GM19351 (cell line): ENCODE measurements around the gene TRPM5.
A peak's percentile ranks its signal among the peaks of the same experiment; 100 is the strongest.

Experiments used
- ATAC-seq: cut with Tn5 transposase; IDR thresholded peaks from one replicate; pipeline ENCODE4 v1.9.1; 2021; ENCODE audit warnings: mild to moderate bottlenecking, moderate library complexity; ENCODE audit not compliant: unreplicated experiment

TRPM5 gene

DNA sequence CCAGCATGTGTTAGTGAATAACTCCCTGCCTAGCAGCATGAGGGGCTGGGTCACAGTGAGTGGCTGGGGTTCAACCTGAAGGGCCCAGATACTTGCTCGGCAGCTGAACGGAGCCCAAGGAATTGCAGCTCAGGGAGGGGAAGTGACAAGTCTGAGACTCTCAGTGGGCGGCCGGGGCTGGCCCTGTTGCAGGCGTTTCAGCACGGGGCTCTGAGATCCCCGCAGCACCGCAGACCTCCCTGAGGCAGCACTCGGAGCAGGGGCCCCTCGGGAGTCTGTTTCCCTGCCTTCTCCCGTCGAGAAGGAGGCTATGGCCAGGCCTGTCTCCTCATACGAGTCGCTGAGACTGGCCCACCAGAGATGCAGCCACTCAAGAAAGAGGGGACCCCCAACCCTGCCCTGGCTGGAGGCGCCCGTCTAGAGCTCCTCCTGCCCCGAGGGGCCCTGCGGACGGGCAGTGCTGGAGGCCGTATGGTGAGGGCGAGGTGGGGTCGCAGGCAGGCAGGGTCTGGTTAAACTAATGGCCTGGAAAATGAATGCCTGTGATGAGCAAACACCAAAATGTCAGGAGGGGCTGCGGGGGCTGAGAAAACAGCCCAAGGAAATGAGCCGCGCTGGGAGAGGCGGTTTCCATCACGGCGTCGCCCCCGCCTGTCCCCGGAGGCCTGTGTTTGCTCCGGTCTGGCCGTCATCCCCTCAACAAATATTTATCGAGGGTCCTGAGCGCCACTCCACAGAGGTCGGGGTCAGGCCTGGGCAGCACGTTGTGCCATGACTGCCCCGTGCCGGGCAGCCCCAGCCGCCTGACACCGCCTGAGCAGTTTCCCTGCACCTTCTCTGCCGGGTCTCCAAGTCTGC lies 34.5 kb downstream of the TRPM5 start:
- no peak for ATAC-seq

DNA sequence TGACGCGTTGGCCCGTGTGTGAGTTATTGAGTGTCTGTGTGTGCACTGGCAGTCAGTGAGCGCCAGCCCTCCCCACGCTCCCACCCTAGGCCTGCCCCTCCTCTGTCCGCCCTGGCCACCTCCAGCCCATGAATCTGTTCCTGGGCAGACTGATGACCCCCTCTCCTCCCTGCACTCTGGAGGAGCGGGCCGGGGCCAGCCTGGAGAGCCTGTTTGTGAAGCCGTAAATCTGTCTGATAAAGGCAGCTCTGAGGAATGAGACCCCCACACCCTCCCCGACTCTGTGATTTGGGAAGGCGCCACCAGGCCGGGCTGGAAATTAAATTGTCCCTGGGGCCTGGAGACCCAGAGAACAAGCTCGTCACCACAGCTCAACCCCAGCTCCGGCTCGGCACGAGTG lies 35.2 kb downstream of the TRPM5 start:
- ATAC-seq: no peak

DNA sequence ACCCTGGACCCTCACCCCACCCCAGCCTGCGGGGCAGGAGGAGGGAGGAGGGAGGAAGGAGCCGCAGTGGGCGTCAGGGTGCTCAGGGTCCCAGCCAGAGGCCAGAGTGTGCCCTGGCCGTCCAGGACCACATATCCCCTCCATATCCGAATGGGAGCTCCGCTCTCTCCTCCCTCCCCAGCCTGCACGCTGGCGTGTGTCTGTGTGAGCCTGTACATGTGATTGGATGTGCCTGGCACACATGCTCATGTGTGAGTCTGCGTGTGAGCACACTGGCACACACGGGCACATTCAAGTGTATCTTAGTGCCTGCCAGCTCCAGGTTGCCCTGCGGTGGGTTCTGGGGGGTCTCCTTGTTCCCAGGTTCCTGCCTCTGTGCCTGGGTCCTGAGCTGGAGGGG lies 35.6 kb downstream of the TRPM5 start:
- ATAC-seq: no peak

DNA sequence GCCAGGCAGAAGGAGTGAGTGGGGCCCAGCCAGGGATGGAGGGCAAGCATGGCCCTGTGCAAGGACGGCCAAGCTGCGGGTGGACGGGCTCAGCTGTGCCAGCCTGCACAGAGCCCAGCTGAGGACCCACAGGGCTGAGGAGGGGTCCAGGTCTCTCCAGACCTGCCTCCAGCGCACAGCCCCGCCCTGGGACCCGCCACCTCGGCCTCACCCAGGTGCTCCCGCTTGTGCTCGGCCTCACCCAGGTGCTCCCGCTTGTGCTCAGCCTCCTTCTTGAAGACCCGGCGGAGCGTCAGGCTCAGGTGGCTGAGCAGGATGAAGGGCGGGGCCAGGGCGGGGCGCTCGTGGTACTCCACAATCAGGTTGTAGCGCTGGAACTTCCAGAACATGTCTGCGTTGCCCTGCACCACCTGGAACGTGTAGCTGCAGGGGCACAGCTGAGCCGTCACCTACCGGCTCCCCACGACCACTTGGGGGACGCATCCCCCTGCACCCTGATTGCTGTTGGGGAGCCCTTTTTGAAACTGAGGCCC lies 37.4 kb downstream of the TRPM5 start:
- no peak for ATAC-seq

DNA sequence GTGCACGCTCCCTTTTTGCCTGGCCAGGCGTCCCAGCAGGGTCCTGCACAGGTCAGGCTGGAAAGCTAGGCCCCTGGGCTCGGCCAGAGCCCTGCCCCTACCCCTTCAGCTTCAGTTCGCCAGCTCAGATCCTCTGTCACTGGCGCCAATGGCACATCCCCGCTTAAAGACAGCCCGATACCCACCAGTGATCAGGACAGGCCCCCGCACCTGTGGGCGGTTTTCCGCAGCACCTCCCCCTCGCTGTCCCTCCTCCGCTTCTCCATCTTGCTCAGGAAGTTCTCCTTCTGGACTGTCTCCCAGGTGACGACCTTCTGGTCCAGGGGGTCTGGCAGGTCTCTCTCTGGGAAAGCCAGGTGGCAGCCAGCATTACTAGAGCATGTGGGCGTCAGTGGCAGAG lies 37.9 kb downstream of the TRPM5 start:
- ATAC-seq: no peak

DNA sequence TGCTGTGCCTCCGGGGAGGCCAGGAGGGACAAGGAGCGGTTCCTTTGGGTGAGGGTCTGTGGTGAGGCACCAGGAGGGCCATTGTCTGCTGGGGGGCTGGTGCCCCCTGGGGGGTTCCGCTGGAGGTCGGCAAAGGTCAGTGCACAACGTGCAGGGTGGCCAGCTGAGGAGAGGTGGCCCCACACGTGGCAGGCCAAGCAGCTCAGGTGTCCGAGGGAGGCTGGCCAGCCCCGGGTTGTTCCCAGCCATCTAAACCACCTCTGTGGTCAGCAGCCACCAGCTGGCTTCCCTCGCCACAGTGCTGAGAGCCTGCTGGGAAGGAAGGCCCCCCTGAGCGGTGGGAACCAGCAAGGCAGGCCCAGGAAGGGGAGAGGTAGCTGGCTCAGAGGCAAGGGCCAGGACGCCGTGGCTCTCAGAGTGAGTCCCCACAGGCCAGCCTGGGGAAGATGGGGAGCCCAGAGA lies 39.5 kb downstream of the TRPM5 start:
- ATAC-seq: no peak

DNA sequence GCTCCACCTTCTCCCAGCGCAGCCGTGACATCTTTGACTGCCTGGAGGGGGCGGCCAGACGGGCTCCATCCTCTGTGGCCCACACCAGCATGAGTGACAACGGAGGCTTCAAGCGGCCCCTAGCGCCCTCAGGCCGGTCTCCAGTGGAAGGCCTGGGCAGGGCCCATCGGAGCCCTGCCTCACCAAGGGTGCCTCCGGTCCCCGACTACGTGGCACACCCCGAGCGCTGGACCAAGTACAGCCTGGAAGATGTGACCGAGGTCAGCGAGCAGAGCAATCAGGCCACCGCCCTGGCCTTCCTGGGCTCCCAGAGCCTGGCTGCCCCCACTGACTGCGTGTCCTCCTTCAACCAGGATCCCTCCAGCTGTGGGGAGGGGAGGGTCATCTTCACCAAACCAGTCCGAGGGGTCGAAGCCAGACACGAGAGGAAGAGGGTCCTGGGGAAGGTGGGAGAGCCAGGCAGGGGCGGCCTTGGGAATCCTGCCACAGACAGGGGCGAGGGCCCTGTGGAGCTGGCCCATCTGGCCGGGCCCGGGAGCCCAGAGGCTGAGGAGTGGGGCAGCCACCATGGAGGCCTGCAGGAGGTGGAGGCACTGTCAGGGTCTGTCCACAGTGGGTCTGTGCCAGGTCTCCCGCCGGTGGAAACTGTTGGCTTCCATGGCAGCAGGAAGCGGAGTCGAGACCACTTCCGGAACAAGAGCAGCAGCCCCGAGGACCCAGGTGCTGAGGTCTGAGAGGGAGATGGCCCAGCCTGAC lies 41.2 kb downstream of the TRPM5 start:
- ATAC-seq: no peak

DNA sequence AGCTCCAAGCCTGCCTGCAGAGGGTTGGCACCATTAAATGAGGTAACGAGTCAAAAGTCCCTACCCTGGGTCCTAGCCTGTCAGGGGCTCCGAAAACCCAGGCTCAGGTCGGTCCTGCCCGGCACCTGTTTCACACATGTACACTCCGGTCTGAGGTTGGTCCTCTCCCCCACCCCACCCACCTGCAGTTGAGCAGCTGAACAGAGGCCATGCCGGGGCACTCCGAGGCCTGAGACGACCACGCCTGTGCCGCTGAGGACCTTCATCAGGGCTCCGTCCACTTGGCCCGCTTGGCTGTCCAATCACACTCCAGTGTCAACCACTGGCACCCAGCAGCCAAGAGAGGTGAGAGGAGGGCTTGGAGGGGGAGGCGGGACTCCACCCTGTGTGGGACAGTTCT lies 42.2 kb downstream of the TRPM5 start:
- ATAC-seq: no peak

DNA sequence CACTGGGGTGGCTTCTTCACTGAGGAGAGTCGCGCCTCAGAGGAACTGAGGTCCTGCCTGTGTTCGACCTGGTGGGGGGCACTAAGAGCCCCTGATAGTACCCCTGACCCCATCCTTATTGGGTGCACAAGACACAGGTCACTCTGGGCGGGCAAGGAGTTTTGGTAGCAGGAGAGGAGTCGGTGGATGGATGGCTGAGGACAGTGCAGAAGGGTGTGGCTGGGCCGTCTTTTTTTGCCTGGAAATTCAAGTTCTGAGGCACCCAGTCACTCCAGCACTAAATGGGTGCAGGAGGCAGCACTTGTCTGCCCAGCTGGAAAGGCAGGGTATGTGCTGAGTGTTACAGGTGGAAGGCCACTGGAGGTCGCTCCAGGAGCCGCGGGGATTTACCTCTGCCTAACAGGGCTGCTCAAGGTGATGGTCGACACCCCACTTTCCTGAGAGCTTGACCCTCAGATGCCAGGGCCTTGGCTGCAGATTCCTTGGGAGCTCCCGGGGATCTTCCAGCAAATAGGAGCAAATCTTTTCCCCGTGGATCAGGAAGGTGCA lies 42.8 kb downstream of the TRPM5 start:
- no peak for ATAC-seq

DNA sequence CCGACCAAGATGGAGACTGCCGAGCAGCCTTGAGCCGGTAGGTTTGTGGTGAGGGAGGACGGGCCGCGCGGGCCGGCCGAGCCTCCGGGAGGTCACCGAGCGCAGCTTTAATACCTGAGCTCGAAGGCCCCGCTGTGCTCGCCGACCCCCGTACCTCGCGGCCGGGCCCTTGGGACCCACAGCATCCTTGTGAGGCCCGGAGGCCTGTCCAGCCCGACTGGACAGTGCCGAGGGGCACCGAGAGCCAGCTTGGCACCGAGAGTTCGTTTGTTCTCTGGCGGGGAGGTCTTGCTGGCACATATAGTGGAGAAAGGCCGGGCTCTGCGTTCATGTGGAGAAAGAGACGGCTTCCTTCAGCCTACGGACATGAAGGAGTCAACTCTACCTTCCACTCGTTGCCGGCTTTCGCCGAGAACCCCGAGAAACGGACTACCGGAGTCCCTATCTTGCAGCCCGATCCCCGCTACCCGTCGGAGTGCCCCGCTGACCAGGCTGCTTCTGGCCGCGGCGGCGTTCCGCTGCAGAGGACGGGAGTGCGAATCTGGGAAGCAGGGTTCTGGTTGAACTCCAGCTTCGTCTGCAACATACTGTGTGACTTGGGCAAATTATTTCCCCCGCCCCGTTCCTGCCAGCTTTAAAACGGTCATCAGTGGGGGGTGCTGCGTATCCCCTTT lies 43.4 kb downstream of the TRPM5 start:
- ATAC-seq: no peak

DNA sequence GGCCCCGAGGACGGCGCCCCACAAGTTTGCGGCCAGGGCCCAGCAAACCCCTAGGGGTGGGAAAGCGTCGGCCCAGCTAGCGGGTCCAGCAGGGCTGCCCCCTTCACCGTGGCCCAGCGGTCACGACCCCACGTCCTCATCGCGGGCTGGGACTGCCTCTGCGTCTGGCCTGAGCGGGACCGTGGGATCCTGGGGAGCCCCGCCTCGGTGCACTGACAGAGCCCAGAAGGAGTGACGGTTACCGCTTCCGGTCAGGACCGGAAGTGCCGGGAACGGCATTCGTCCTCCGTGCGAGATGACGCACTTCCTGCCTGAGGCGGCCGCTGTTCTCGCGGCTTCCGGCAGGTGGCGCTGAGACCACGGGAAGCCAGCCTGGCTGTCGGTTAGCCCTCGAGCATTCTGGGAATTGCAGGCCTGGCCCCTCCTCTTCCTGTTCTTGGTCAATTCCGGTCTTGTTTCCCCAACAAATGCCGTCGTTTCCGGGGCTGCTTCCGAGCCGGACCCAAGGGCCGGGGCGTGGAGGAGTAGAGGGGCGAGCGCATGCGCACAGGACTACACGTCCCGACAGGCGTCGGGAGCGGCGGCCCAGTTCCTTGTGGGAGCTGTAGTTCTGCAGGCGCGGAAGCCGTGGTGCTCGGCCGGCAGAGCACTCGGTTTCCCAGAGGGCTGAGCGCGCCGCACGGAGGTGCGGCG lies 44.1 kb downstream of the TRPM5 start, which contains the start of gene TSSC4:
TSSC4 (plus strand) TSS at position 682 of the 693 bp plus-strand sequence. CDS start 1,884 bp downstream, outside the sequence.
- peak; percentile 82 for ATAC-seq

DNA sequence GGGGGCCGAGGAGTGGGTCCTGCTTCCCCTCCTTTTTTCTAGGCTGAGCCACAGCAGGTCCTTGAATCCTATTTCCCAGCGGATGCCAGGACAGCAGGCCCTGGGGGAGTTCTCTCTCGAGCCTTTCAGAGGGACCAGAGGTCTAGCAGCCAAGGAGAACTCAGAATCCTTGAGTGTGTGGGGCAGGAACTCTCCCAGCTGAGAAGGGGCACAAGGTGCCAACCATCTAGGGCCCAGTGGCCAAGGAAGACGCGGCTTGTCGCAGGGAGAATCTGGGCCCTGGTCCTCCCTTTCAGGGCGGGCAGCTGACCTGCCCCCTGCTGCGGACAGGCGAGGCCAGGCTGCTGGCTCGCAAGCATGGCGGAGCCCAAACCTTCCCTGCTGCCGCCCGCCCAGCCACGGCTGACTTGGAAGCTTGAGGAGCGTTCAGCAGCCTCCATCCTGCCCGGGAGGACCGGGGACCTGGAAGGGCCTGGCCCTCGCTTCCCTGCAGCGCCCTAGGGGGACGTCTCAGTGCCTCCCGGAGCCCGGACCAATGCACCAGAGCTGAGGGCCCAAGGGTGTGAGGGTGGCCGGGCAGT lies 44.7 kb downstream of the TRPM5 start:
- peak; percentile 11 for ATAC-seq

DNA sequence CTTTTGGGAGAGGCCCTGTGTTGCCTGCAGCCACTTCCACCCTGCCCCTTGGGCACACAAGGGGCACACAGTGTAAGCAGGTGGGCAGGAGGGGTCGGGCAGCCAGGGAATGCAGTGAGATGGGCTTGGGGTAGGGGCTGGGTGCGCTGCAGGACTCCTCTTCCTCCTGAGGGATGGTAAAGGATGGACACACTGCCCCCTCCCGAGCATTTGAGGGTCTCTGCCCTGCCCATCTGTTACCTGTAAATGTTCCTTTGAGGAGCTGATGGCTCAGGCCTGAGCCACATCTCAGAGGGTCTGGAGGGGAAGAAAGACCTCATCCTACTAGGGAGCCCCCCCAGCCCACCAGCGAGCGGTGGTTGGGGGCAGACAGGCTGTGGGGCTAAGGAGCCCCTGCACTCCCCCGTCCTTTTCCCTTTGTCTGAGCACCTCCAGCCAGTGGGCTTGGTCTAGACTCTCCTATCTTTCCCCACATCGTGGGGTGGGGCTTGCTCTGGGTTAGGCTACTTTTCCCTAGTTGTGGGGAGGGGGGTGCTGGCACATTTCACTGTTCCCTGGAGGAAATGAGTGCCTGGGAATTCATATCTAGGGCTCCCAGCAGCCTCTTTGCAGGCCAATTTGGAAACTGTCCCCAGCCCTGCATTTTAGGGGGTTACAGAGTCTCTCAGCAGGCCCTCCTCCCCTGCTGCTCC lies 45.5 kb downstream of the TRPM5 start:
- no peak for ATAC-seq

DNA sequence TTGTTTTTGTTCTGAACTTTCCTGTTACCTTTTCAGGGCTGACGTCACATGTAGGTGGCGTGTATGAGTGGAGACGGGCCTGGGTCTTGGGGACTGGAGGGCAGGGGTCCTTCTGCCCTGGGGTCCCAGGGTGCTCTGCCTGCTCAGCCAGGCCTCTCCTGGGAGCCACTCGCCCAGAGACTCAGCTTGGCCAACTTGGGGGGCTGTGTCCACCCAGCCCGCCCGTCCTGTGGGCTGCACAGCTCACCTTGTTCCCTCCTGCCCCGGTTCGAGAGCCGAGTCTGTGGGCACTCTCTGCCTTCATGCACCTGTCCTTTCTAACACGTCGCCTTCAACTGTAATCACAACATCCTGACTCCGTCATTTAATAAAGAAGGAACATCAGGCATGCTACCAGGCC lies 47.3 kb downstream of the TRPM5 start:
- ATAC-seq: no peak

DNA sequence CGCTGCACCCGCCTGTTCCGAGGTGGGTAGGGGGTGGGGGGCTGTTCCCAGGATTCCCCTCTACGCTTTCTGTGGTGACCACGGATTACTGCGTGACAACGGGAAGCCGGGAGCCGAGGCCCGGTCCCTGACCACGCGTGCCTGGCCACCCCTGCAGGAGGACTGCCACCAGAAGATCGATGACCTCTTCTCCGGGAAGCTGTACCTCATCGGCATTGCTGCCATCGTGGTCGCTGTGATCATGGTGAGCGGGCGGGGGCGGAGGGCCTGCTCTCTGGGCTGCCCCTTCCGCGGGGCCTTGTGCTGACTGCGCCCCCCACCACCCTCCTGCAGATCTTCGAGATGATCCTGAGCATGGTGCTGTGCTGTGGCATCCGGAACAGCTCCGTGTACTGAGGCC lies 47.8 kb downstream of the TRPM5 start:
- ATAC-seq: no peak

DNA sequence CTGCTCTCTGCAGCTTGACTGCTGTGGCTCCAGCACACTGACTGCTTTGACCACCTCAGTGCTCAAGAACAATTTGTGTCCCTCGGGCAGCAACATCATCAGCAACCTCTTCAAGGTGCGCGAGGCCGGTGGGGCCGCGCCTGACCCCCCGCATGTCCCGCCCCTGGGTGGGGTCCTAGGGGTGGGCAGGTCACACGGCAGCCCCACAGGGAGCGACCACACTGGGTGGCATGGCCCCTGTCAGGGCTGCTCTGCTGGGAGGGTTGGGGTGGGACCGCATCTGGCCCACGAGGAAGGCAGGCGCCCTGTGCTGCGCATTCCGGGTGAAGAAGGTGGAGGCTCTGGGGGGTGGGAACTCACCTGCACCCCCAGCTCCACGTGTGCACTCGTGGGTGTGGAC lies 48.5 kb downstream of the TRPM5 start:
- ATAC-seq: no peak

DNA sequence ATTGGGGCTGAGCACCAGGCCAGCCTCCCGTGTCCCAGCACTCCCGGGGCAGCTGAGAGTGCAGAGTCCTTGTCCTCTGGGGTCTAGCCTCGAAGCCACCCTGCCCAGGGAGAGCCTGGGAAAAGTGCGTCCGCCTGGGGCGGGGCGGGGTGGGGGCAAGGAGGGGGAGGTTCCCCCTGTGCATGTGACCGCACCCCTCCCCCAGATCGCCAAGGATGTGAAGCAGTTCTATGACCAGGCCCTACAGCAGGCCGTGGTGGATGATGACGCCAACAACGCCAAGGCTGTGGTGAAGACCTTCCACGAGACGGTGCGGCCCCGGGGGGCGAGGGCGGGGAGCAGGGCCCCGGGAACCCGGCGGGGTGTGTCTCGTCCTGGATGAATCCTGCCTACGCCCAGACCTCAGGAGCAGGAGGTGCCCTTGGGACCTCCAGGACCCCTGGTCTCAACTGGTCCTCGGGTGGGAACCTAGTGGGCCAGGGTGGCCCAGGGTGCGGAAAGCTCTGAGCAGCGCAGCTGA lies 49.0 kb downstream of the TRPM5 start:
- no peak for ATAC-seq

DNA sequence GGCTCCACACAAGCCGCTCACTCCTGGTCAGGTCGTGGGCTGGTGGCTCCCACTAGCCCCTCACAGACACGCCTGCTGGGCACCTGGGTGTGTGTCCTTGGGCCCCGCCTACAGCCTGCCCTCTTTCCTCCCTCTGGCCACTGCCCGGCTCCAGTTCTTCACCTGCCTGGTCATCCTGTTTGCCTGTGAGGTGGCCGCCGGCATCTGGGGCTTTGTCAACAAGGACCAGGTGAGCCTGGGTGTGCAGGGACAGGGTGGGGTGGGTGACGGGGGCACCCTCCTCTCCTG lies 49.6 kb downstream of the TRPM5 start:
- ATAC-seq: no peak
